Measurements from ENCODE around the gene ACVR2A. TPM values are rescaled to one million over a fixed set of nuclear protein-coding genes. Genes with fewer than 3 reads are reported as not detected.

Gene ACVR2A
- total and polyA plus RNA-seq, 2 of the 4 experiments (the other 2 are of a cell fraction) = 1.8 to 6.8 TPM

DNA sequence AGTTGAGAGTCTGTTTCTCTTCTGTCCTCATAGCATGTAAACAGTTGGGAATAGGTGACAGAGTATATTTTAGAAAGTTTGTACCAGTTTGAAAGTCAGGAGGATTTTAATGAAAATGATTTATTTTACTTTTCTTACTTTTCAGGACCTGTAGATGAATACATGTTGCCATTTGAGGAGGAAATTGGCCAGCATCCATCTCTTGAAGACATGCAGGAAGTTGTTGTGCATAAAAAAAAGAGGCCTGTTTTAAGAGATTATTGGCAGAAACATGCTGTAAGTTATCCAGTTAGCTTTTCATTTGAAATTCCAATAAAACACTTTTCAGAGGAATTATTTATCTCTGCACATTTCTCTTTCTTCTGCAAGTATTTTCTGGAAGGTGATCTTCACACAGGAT, 81.1 kb downstream of the ACVR2A start:
- no peak overlapping the region for H4K5ac ChIP-seq (ENCODE audit: low read depth, low read length)
- peak; percentile 18 for DNase-seq
- 0 out of 2 replicates have a peak, but pooled peaks cover 5% of the 10 kb centered on the region for H3K36me3 ChIP-seq (ENCODE audit: control insufficient read depth, insufficient read depth, low read length)
- H3K4me3 ChIP-seq (ENCODE audit: insufficient read depth, low read depth, low read length) = no peak overlapping the region
- intact Hi-C loops (cut with micrococcal nuclease) = no loop called here
- H3K9ac ChIP-seq (ENCODE audit: low read depth, low read length) = no peak overlapping the region
- no peak overlapping the region for H3K27ac ChIP-seq (ENCODE audit: insufficient read depth, low read length)
- CTCF ChIA-PET = no interaction called here
- H4K20me1 ChIP-seq (ENCODE audit: insufficient read depth, low read length) = no peaks in the 10 kb centered on the region
- H4K91ac ChIP-seq (ENCODE audit: insufficient read depth, low read depth, low read length) = no peak overlapping the region
- H2BK20ac ChIP-seq (ENCODE audit: low read depth, low read length) = no peak overlapping the region
- POLR2A ChIA-PET (ENCODE audit: unreplicated experiment) = no interaction called here
- no peaks in the 10 kb centered on the region for H3K27me3 ChIP-seq (ENCODE audit: control insufficient read depth, insufficient read depth, low read length)
- no peaks in the 10 kb centered on the region for H3K9me1 ChIP-seq (ENCODE audit: insufficient read depth, low read length)
- H2AFZ ChIP-seq (replicated peaks; ENCODE audit: low read length, poor library complexity) = no peak overlapping the region
- no peak overlapping the region for H2AK5ac ChIP-seq (ENCODE audit: low read depth, low read length)
- no peak overlapping the region for H3K23ac ChIP-seq (ENCODE audit: low read depth, low read length)
- no peak overlapping the region for H3K4ac ChIP-seq (ENCODE audit: low read depth, low read length)
- no peak overlapping the region for H2AK9ac ChIP-seq (replicated peaks; ENCODE audit: low read depth, low read length, poor library complexity)
- no peak overlapping the region for H2BK120ac ChIP-seq (ENCODE audit: low read depth, low read length)
- no peak for ATAC-seq (ENCODE audit: low read depth)
- H3K79me1 ChIP-seq (ENCODE audit: low read depth in 1 of 2, low read length in 2 of 2) = no peaks in the 10 kb centered on the region
- no peak overlapping the region for H2BK5ac ChIP-seq (ENCODE audit: low read depth, low read length, poor library complexity, severe bottlenecking)
- dilution Hi-C loops (cut with HindIII; ENCODE audit: low sequenced_read_pairs, unreplicated experiment) = no loop called here
- H3K14ac ChIP-seq (replicated peaks; ENCODE audit: low read depth, low read length) = no peak overlapping the region
- in situ Hi-C loops (cut with MboI; ENCODE audit: low sequenced_read_pairs) = no loop called here
- H3K4me1 ChIP-seq (ENCODE audit: control insufficient read depth, insufficient read depth, low read length) = no peaks in the 10 kb centered on the region
- H2BK15ac ChIP-seq (ENCODE audit: low read depth, low read length) = no peak overlapping the region
- no peaks in the 10 kb centered on the region for H3K9me3 ChIP-seq (ENCODE audit: control insufficient read depth, insufficient read depth, low read length)
- H4K8ac ChIP-seq (ENCODE audit: low read depth in 2 of 2, low read length in 2 of 2) = no peak overlapping the region
- BruUV-seq (replicated peaks) = no TSS peak
- no peak overlapping the region for H3K18ac ChIP-seq (ENCODE audit: low read depth, low read length)
- TF ChIP-seq RCOR1 (IDR thresholded peaks at IDR 0.05; ENCODE audit: insufficient replicate concordance, low read length) = no peak
- no peak for TF ChIP-seq CEBPB (IDR thresholded peaks at IDR 0.05; ENCODE audit: low read depth, low read length)
- no peak for TF ChIP-seq FOS (IDR thresholded peaks at IDR 0.05; ENCODE audit: low read depth, low read length)
- no peak for TF ChIP-seq MAFK (IDR thresholded peaks at IDR 0.05; ENCODE audit: low read depth, low read length)
- no peak for TF ChIP-seq RAD21 (IDR thresholded peaks at IDR 0.05; ENCODE audit: low read length)
- H3K4me2 ChIP-seq (ENCODE audit: low read depth, low read length) = no peak overlapping the region
- no peak overlapping the region for H3K56ac ChIP-seq (ENCODE audit: extremely low read depth, insufficient read depth, low read length)
